GM21529 (cell line): ENCODE results near the gene DPEP3.

Source experiments
- ATAC-seq: cut with Tn5 transposase; IDR thresholded peaks from one replicate; pipeline ENCODE4 v1.9.1; 2021; ENCODE audit not compliant: unreplicated experiment

The DPEP3 gene

DNA sequence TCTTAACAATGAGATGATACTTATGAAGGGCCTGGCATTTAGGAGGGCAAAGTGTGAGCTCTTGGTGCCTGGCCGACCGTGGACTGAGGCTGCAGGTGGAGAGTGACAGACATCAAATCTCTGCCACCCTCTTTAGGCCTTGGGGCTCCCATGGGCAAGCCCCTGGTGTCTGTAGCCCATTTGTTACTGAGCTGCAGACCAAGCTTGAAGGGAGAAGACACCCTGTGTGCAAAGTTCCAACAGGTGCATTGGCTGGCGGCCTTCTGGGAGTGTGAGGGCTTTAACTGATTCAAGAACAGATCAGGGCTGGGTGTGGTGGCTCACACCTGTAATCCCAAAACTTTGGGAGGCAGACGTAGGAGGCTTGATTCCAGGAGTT, 47.8 kb downstream of the DPEP3 start:
- no peak for ATAC-seq

DNA sequence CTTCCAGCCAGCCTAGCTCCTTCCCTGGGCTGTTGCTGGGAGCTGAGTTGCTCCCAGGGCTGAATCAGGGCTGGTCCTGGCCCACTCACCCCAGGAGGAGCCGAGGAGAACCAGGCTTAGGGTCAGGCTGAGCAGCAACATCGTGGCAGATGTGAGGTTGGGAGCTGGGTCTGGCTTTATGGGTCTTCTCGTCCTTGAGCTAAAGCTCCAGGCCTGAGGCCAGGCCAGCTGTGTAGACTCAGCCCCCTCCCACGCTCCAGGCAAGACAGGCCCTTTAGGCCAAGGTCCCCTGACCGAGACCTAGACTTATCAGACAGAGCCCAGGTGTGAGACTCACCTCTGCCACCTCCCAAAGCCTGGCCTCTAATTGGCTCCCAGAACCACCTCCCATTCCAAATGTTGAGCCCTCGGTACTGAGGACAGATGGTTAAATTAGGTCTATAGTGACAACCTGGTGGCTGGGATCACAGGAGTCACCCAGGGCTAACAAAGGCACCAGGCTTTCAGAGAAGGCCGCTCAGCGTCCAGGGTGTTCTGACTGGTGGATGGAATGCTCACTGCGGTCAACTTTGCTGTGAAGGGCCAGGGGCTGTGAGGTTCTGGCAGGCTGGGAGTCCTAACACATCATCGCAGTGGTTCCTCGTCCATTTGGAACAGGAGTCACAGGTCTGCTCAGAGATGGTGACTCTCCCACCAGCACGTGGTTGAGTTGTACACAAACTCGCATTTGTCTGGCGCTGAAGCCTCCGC, 48.4 kb downstream of the DPEP3 start, which contains the start of gene CTRL:
CTRL (minus strand) TSS at position 151 of the 750 bp plus-strand sequence; CDS start at position 141, 10 bp downstream.
- no peak for ATAC-seq

DNA sequence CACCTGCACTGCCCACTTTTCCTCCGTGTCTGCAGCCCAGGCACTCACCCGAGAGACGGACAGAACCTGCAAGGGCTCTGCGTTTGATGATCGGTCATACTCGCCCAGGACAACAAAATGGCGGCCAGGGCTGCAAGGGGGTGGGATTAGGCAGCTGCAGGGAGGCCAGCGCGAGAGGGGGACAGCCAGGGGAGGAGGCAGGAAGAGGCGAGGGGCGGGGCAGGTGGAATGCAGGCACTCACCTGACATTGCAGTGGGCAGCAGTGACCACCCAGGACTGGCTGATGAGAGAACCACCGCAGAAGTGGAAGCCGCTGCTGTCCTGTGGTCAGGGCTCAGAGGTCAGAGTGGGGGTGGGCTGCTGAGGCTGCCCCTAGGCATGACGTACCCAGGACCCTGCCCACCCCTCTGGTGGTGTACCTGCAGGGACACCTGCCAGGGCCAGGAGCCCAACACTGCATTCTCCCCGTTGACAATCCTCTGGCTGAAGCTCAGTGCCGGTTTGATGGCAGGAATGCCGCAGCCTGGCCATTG, 49.6 kb downstream of the DPEP3 start:
- ATAC-seq, result no peak

DNA sequence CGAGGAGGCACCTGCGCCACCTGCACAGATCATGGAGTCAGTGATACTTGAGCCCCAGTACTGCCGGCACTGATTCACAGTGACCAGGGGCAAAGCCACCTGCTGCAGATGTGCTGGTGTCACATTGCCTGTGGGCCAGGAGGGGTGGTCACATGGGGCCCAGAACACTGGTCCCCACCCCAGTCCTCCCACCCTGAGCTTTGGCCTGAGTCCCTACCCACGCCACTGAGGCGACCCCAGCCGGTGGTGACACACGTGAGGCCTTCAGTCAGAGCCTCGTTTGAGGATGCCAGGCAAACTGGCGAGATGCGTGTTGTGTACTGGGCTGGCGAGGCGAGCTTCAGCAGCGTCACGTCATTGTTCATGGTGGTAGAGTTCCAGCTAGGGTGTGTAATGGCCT, 50.1 kb downstream of the DPEP3 start:
- ATAC-seq, result no peak

DNA sequence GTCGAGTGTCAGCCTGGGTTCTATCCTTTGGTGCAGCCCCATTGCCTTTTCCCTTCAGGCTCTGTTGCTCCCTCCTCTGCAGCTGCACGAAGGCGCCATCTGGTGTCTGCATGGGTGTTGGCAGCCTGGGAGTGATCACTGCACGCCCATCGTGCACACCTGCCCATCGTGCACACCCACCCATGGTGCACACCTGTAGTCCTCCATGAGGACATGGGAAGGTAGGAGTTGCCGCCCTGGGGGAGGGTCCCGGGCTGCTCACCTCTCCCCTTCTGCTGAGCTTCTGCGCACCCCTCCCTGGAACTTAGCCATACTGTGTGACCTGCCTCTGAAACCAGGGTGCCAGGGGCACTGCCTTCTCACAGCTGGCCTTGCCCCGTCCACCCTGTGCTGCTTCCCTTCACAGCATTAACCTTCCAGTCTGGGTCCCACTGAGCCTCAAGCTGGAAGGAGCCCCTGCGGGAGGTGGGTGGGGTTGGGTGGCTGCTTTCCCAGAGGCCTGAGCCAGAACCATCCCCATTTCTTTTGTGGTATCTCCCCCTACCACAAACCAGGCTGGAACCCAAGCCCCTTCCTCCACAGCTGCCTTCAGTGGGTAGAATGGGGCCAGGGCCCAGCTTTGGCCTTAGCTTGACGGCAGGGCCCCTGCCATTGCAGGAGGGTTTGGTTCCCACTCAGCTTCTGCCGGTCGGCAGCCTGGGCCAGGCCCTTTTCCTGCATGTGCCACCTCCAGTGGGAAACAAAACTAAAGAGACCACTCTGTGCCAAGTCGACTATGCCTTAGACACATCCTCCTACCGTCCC, 51.5 kb downstream of the DPEP3 start:
- no peak for ATAC-seq

DNA sequence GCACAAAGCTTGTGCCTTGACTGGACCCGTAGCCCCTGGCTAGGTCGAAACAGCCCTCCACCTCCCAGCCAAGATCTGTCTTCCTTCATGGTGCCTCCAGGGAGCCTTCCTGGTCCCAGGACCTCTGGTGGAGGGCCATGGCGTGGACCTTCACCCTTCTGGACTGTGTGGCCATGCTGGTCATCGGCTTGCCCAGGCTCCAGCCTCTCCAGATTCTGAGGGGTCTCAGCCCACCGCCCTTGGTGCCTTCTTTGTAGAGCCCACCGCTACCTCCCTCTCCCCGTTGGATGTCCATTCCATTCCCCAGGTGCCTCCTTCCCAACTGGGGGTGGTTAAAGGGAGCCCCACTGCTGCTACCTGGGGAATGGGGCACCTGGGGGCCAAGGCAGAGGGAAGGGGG, 52.2 kb downstream of the DPEP3 start:
- no peak for ATAC-seq

DNA sequence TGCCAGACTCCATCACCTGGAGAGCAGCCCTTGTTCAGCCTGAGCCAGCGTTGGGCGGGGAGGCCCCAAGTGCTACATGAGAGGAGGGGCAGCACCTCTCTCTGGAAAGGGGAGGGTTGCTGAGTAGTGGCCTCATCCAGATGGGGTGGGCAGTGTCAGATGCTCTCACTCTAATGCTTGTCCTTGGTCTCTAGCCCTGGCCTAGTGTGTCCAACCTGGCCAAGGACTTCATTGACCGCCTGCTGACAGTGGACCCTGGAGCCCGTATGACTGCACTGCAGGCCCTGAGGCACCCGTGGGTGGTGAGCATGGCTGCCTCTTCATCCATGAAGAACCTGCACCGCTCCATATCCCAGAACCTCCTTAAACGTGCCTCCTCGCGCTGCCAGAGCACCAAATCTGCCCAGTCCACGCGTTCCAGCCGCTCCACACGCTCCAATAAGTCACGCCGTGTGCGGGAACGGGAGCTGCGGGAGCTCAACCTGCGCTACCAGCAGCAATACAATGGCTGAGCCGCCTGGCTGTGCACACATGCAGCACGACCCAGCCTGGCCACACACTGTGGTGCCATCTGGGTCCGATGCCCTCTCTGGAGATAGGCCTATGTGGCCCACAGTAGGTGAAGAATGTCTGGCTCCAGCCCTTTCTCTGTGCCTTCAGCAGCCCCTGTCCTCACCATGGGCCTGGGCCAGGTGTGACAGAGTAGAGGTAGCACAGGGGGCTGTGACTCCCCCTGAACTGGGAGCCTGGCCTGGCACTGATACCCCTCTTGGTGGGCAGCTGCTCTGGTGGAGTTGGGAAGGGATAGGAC, 53.0 kb downstream of the DPEP3 start:
- ATAC-seq, result no peak

DNA sequence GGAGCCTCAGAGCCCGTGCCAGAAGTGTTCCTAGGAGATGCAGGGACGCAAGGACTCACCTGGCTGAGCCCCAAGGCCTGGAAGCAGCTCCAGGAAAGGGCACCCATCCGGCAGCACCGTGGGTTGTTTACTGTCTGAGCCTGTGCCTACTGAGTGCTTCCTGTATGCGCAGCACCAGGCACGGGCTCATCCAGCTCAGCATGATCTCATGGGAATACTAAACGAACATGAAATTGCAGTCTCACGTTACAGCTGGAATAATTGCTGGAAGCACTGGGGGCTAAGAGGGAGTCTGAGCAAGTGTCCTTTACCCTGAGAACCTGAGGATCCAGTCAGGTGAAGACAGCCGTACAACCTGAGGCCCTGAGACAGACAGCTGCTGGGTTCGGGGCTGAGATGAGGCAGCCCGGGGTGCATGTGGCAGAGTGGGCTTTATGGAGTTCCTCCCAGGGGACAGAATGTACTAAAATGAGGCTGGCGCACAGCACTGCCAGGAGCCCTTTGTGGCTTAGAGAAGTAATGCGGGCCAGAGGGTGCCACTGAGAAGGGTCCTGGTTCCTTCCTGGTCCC, 54.0 kb downstream of the DPEP3 start:
- ATAC-seq, result no peak
